ENCODE results near the gene SPATA6.
"Not testable (repeated sequence)": the region's sequence is repeated elsewhere in the genome, so short reads cannot be mapped to it uniquely, and the experiment has no call there.

SPATA6 gene

GRCh38 chr1:48291421-48291820 is 180.6 kb downstream of the SPATA6 start:
- Histone ChIP-seq H3K36me3 (ENCODE audit: low read depth) (no peaks in the 10 kb centered on the region), H3K4me3 (ENCODE audit: severe bottlenecking) (no peak overlapping the region), H3K4me1 (ENCODE audit: insufficient read depth, poor library complexity, severe bottlenecking) (no peaks in the 10 kb centered on the region), H3K9me3 (ENCODE audit: severe bottlenecking) (no peaks in the 10 kb centered on the region), H3K27me3 (ENCODE audit: insufficient read depth, poor library complexity, severe bottlenecking) (no peaks in the 10 kb centered on the region), H3K27ac (ENCODE audit: poor library complexity, severe bottlenecking) (no peak overlapping the region)
- no peak for TF ChIP-seq CTCF (IDR thresholded peaks at IDR 0.05; ENCODE audit: poor library complexity, severe bottlenecking)
- DNase-seq (ENCODE audit: low spot score): no peak
- ATAC-seq (ENCODE audit: low read depth): no peak

- Histone ChIP-seq H3K36me3 (ENCODE audit: low read depth) (no peaks in the 10 kb centered on the region), H3K27me3 (ENCODE audit: insufficient read depth, poor library complexity, severe bottlenecking) (no peaks in the 10 kb centered on the region), H3K27ac (ENCODE audit: poor library complexity, severe bottlenecking) (no peak overlapping the region), H3K4me3 (ENCODE audit: severe bottlenecking) (no peak overlapping the region), H3K4me1 (ENCODE audit: insufficient read depth, poor library complexity, severe bottlenecking) (no peaks in the 10 kb centered on the region), H3K9me3 (ENCODE audit: severe bottlenecking) (no peaks in the 10 kb centered on the region)
- ATAC-seq (ENCODE audit: low read depth) (no peak), DNase-seq (ENCODE audit: low spot score) (no peak)
- no peak for TF ChIP-seq CTCF (IDR thresholded peaks at IDR 0.05; ENCODE audit: poor library complexity, severe bottlenecking)
Measured at GRCh38 chr1:48285525-48285924, 186.5 kb downstream of the SPATA6 start.

GRCh38 chr1:48284696-48285420 is 187.1 kb downstream of the SPATA6 start:
- ATAC-seq (ENCODE audit: low read depth); H3K9me3 ChIP-seq (ENCODE audit: severe bottlenecking); H3K4me1 ChIP-seq (ENCODE audit: insufficient read depth, poor library complexity, severe bottlenecking); H3K27me3 ChIP-seq (ENCODE audit: insufficient read depth, poor library complexity, severe bottlenecking); H3K27ac ChIP-seq (ENCODE audit: poor library complexity, severe bottlenecking); H3K36me3 ChIP-seq (ENCODE audit: low read depth); H3K4me3 ChIP-seq (ENCODE audit: severe bottlenecking); DNase-seq (ENCODE audit: low spot score): not testable (repeated sequence)

GRCh38 chr1:48282329-48282728 is 189.7 kb downstream of the SPATA6 start:
- not testable (repeated sequence) for DNase-seq (ENCODE audit: low spot score); H3K27me3 ChIP-seq (ENCODE audit: insufficient read depth, poor library complexity, severe bottlenecking); H3K9me3 ChIP-seq (ENCODE audit: severe bottlenecking); H3K27ac ChIP-seq (ENCODE audit: poor library complexity, severe bottlenecking); H3K36me3 ChIP-seq (ENCODE audit: low read depth); H3K4me1 ChIP-seq (ENCODE audit: insufficient read depth, poor library complexity, severe bottlenecking); ATAC-seq (ENCODE audit: low read depth); H3K4me3 ChIP-seq (ENCODE audit: severe bottlenecking)

- H3K36me3 ChIP-seq (ENCODE audit: low read depth); H3K27ac ChIP-seq (ENCODE audit: poor library complexity, severe bottlenecking); ATAC-seq (ENCODE audit: low read depth); H3K9me3 ChIP-seq (ENCODE audit: severe bottlenecking); DNase-seq (ENCODE audit: low spot score); H3K27me3 ChIP-seq (ENCODE audit: insufficient read depth, poor library complexity, severe bottlenecking); H3K4me1 ChIP-seq (ENCODE audit: insufficient read depth, poor library complexity, severe bottlenecking); H3K4me3 ChIP-seq (ENCODE audit: severe bottlenecking): not testable (repeated sequence)
Measured at GRCh38 chr1:48277437-48277836, 194.6 kb downstream of the SPATA6 start.

- DNase-seq (ENCODE audit: low spot score): no peak
Measured at GRCh38 chr1:48266576-48266975, 205.4 kb downstream of the SPATA6 start.

More at GRCh38 chr1:48266576-48266975, 205.4 kb downstream of the SPATA6 start:
- H3K27ac ChIP-seq (ENCODE audit: poor library complexity, severe bottlenecking): no peak overlapping the region
- ATAC-seq (ENCODE audit: low read depth): no peak
- H3K36me3 ChIP-seq (ENCODE audit: low read depth): no peaks in the 10 kb centered on the region
- H3K9me3 ChIP-seq (ENCODE audit: severe bottlenecking): no peaks in the 10 kb centered on the region
- no peaks in the 10 kb centered on the region for H3K27me3 ChIP-seq (ENCODE audit: insufficient read depth, poor library complexity, severe bottlenecking)
- no peak overlapping the region for H3K4me3 ChIP-seq (ENCODE audit: severe bottlenecking)
- TF ChIP-seq CTCF (IDR thresholded peaks at IDR 0.05; ENCODE audit: poor library complexity, severe bottlenecking): no peak
- H3K4me1 ChIP-seq (ENCODE audit: insufficient read depth, poor library complexity, severe bottlenecking): no peaks in the 10 kb centered on the region

Measured in RWPE2 (cell line).